HepG2 (cell line): ENCODE results near the gene GNG7. TPM values are rescaled to one million over a fixed set of nuclear protein-coding genes. Genes with fewer than 3 reads are reported as not detected.
"Not testable (repeated sequence)": the region's sequence is repeated elsewhere in the genome, so short reads cannot be mapped to it uniquely, and the experiment has no call there.

Experiments
- ATAC-seq: fragments of 200-7000 bp; cut with Tn5 transposase; 3 replicates; pipeline ENCODE4 v1.9.1; 2020; ENCODE audit warnings: mild to moderate bottlenecking, moderate library complexity
- BruUV-seq: library from RNA; stranded (reverse); fragments of 400-500 nt; replicated peaks from 2 replicates; lab custom pipeline; 2021; lab: Mats Ljungman, UMichigan
- CTCF ChIA-PET: fragments of 300-600 bp; formaldehyde crosslinking; extraction: SDS; loops from one replicate; lab custom pipeline; 2021; ENCODE audit warnings: low total read pairs, inconsistent platforms, low intra/inter-chr PET ratio; lab: Yijun Ruan, JAX
- POLR2A ChIA-PET: fragments of 350-600 bp; sonication (Branson Sonifier 250); formaldehyde crosslinking; loops from one replicate; lab custom pipeline; 2020; ENCODE audit warnings: antibody characterized with exemption, inconsistent platforms; lab: Yijun Ruan, JAX
- DNase-seq: peaks from one replicate; pipeline ENCODE4 v3.0.0-alpha.2; 2015; ENCODE audit warnings: low spot score
- FAIRE-seq: peaks from 3 replicates; lab custom pipeline; 2011; peaks lifted over from hg19 to GRCh38; lab: Jason Lieb, UNC
- H2AFZ ChIP-seq: one replicate; pipeline ENCODE4 v1.6.1; 2011; ENCODE audit warnings: low read length, inconsistent platforms
- H3K27ac ChIP-seq: fragments of 300-600 bp; 3 replicates; pipeline ENCODE4 v1.8.0; 2011; ENCODE audit warnings: mixed run types, mild to moderate bottlenecking, mixed read lengths, low read length, inconsistent platforms; ENCODE audit not compliant: insufficient read depth; ENCODE audit errors: extremely low read length
- H3K27me3 ChIP-seq, 2 experiments: fragments of 200-600 bp in 1 of 2; 2 replicates in 1 of 2; 3 replicates in 1 of 2; pipeline versions ENCODE4 v1.6.0 to v1.8.0; 2011; ENCODE audit warnings: low read length in 2 of 2, mild to moderate bottlenecking in 2 of 2, moderate library complexity in 2 of 2, inconsistent platforms in 1 of 2; ENCODE audit not compliant: insufficient read depth in 2 of 2, control insufficient read depth in 1 of 2
- H3K36me3 ChIP-seq, 2 experiments: fragments of 200-600 bp in 1 of 2; replicated peaks in 1 of 2; 2 replicates in 1 of 2; 3 replicates in 1 of 2; pipeline versions ENCODE4 v1.5.1 to v1.8.0; 2011; ENCODE audit warnings: low read length in 2 of 2, inconsistent platforms in 1 of 2; ENCODE audit not compliant: insufficient read depth in 2 of 2, control insufficient read depth in 1 of 2
- H3K4me1 ChIP-seq: 2 replicates; pipeline ENCODE4 v1.5.1; 2012; ENCODE audit warnings: low read length, inconsistent platforms; ENCODE audit not compliant: insufficient read depth
- H3K4me2 ChIP-seq: 2 replicates; pipeline ENCODE4 v1.6.0; 2011; ENCODE audit warnings: low read depth, low read length, inconsistent platforms
- H3K4me3 ChIP-seq, 3 experiments: fragments of 200-600 bp in 1 of 3; sonication (generic), shearing (Covaris generic) in 1 of 3; replicated peaks in 1 of 3; 2 replicates each; pipeline ENCODE4 v1.5.1; 2011 to 2016; ENCODE audit warnings: low read length in 3 of 3, inconsistent platforms in 2 of 3, low read depth in 2 of 3, mild to moderate bottlenecking in 2 of 3, control low read depth in 1 of 3, mixed read lengths in 1 of 3; ENCODE audit not compliant: insufficient read depth in 1 of 3
- H3K79me2 ChIP-seq: one replicate; pipeline ENCODE4 v1.6.1; 2011; ENCODE audit warnings: low read length, inconsistent platforms; ENCODE audit not compliant: insufficient read depth
- H3K9ac ChIP-seq: 2 replicates; pipeline ENCODE4 v1.6.0; 2011; ENCODE audit warnings: mild to moderate bottlenecking, low read depth, low read length, inconsistent platforms; ENCODE audit not compliant: insufficient read depth
- H3K9me3 ChIP-seq: 2 replicates; pipeline ENCODE4 v1.5.1; 2012; ENCODE audit warnings: mild to moderate bottlenecking, low read length
- H4K20me1 ChIP-seq: 2 replicates; pipeline ENCODE4 v1.6.0; 2011; ENCODE audit warnings: inconsistent platforms, mild to moderate bottlenecking, low read length, moderate library complexity; ENCODE audit not compliant: insufficient read depth
- HNF4A ChIP-seq: sonication (generic); formaldehyde crosslinking; IDR thresholded peaks from 2 replicates; pipeline ENCODE4 v1.4.0; 2020; ENCODE audit warnings: missing genetic modification reagents
- HNRNPL ChIP-seq: fragments of 200-400 bp; formaldehyde crosslinking; IDR thresholded peaks from 2 replicates; pipeline ENCODE4 v1.6.1; 2017; ENCODE audit warnings: mild to moderate bottlenecking, low read depth, low read length
- NR2F6 ChIP-seq, 2 experiments: IDR thresholded peaks; 2 replicates each; pipeline ENCODE4 v1.6.1; 2016; ENCODE audit warnings: antibody characterized with exemption in 1 of 2, mild to moderate bottlenecking in 1 of 2
- RARA ChIP-seq: IDR thresholded peaks from 2 replicates; pipeline ENCODE4 v1.6.1; 2016; ENCODE audit warnings: missing genetic modification reagents, missing compliant biosample characterization
- SALL2 ChIP-seq: sonication (generic); formaldehyde crosslinking; IDR thresholded peaks from 2 replicates; pipeline ENCODE4 v1.8.1; 2023; ENCODE audit warnings: mild to moderate bottlenecking, missing genetic modification reagents, inconsistent platforms
- TAF1 ChIP-seq: sonication (generic); formaldehyde crosslinking; IDR thresholded peaks from 2 replicates; pipeline ENCODE4 v1.4.0; 2020; ENCODE audit warnings: missing genetic modification reagents
- ZFX ChIP-seq: sonication (generic); formaldehyde crosslinking; IDR thresholded peaks from 2 replicates; pipeline ENCODE4 v1.4.0; 2020; ENCODE audit warnings: mild to moderate bottlenecking, low read depth, missing genetic modification reagents, moderate library complexity
- ZNF790 ChIP-seq: sonication (generic); formaldehyde crosslinking; IDR thresholded peaks from 2 replicates; pipeline ENCODE4 v1.8.0; 2022; ENCODE audit warnings: missing genetic modification reagents, mild to moderate bottlenecking, borderline replicate concordance
- WGBS: methylation state at CpG from one replicate; pipeline ENCODE4 v1.1.6; 2017; ENCODE audit warnings: low lambda C conversion rate; 5-methylcytosine and 5-hydroxymethylcytosine counted together
- in situ Hi-C: cut with HindIII; loops from 2 replicates; pipeline ENCODE4 v1.10.0; 2017; ENCODE audit warnings: low pct_unique_long_range_greater_than_20kb; ENCODE audit not compliant: extremely low pct_ligation_motif_present
- intact Hi-C: fragments of 100-400 bp; cut with micrococcal nuclease; formaldehyde crosslinking; loops from one replicate; pipeline ENCODE4 v1.10.0; 2022; ENCODE audit not compliant: unreplicated experiment
- polyA plus RNA-seq, 8 experiments: library from polyadenylated mRNA; depleted of rRNA in 3 of 8; stranded (reverse) in 7 of 8; unstranded in 1 of 8; fragments of >200 nt; fragmentation: Illumina TruSeq in 4 of 8; extraction: Trizol in 4 of 8; gene quantifications; 2 replicates each; pipeline versions ENCODE4 v1.2.1 to v1.2.3, GENCODE V29; 2011 to 2016; ENCODE audit warnings: low read depth in 4 of 8, missing spikeins in 1 of 8, mixed read lengths in 1 of 8; ENCODE audit not compliant: insufficient read depth in 1 of 8
- total RNA-seq, 5 experiments: library from RNA; depleted of rRNA; stranded (reverse); fragments of >200 nt; fragmentation: Illumina TruSeq; extraction: Trizol; gene quantifications; 2 replicates each; pipeline ENCODE4 v1.2.3, GENCODE V29; 2016; ENCODE audit warnings: low read depth in 1 of 5
- TF ChIP-seq, protein P1 (sequence below): sonication (generic); formaldehyde crosslinking; IDR thresholded peaks from 2 replicates; pipeline ENCODE4 v1.4.0; 2020; ENCODE audit warnings: mild to moderate bottlenecking, missing genetic modification reagents, borderline replicate concordance

Gene GNG7
- total and polyA plus RNA-seq, 2 of the 13 experiments (the other 11 are each of a cell fraction or from before 2014, with no cell fraction given), result 1.4 to 3.3 TPM

GRCh38 chr19:2494084-2494446, 208.4 kb downstream of the GNG7 start (continued):
- TF ChIP-seq, protein P1, sequence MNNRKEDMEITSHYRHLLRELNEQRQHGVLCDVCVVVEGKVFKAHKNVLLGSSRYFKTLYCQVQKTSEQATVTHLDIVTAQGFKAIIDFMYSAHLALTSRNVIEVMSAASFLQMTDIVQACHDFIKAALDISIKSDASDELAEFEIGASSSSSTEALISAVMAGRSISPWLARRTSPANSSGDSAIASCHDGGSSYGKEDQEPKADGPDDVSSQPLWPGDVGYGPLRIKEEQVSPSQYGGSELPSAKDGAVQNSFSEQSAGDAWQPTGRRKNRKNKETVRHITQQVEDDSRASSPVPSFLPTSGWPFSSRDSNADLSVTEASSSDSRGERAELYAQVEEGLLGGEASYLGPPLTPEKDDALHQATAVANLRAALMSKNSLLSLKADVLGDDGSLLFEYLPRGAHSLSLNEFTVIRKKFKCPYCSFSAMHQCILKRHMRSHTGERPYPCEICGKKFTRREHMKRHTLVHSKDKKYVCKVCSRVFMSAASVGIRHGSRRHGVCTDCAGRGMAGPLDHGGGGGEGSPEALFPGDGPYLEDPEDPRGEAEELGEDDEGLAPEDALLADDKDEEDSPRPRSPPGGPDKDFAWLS, result no peak
- TF ChIP-seq HNRNPL (0 out of 2 replicates have a peak, but pooled peaks have one; percentile 62), ZNF790 (CRISPR knock-in tag) (0 out of 2 replicates have a peak, but pooled peaks have one; percentile 3), TAF1 (CRISPR knock-in tag) (no peak), SALL2 (no peak)

- WGBS, result 23% methylated on average over 14 of the region's 14 CpGs
- H3K36me3 ChIP-seq; H4K20me1 ChIP-seq; BruUV-seq; FAIRE-seq; H2AFZ ChIP-seq; intact Hi-C loops; in situ Hi-C loops; H3K79me2 ChIP-seq; TF ChIP-seq NR2F6 (CRISPR knock-in tag; IDR thresholded peaks at IDR 0.05): not testable (repeated sequence)
- POLR2A ChIA-PET, result interaction anchor here (1.0 to 8.0 kb wide), 3 partner anchors 17 to 127 kb away, joined by 3 to 65 read pairs (median 3); partner anchors contain the start of gene GADD45B
- H3K4me1 ChIP-seq, result peaks cover 62% of the 10 kb centered on the region
- TF ChIP-seq HNF4A (CRISPR knock-in tag), result 0 out of 2 replicates have a peak, but pooled peaks have one; percentile 6
- TF ChIP-seq NR2F6 (IDR thresholded peaks at IDR 0.05), result 0 out of 2 replicates have a peak, but pooled peaks have one; percentile 14
- 0 out of 2 replicates have a peak, but pooled peaks have one; percentile 26 for TF ChIP-seq RARA
- 0 out of 2 replicates have a peak, but pooled peaks have one; percentile 8 for TF ChIP-seq ZFX (CRISPR knock-in tag)
- TF ChIP-seq, all 625 proteins: peak for 4; not testable (repeated sequence) for 621
- CTCF ChIA-PET, H3K9ac ChIP-seq, H3K9me3 ChIP-seq, H3K27ac ChIP-seq, DNase-seq: not testable (repeated sequence)
- 0 out of 3 replicates have a peak, but pooled peaks have one; percentile 5 for ATAC-seq
- peak overlapping the region; percentile 93 for H3K4me2 ChIP-seq
- peak overlapping the region in 1 of 3 experiments; percentile 80; a peak in 1 of 6 replicates for H3K4me3 ChIP-seq
- H3K27me3 ChIP-seq, result peaks cover 15 to 67% of the 10 kb centered on the region in 2 experiments
Measured at GRCh38 chr19:2493448-2493847, 209.0 kb downstream of the GNG7 start.
